Caki2 (cell line): ENCODE results near the gene NEK7. TPM values are rescaled to one million over a fixed set of nuclear protein-coding genes. Genes with fewer than 3 reads are reported as not detected.

ENCODE experiments used
- DNase-seq: peaks from one replicate; pipeline ENCODE4 v3.0.0-alpha.2; 2015; ENCODE audit warnings: low read depth
- in situ Hi-C: cut with HindIII; loops from 2 replicates; pipeline ENCODE4 v1.10.0; 2016; ENCODE audit warnings: low sequenced_read_pairs, low pct_unique_long_range_greater_than_20kb, mixed read lengths
- total RNA-seq: library from RNA; depleted of rRNA; stranded (reverse); fragments of >200 nt; shearing (Covaris generic); gene quantifications from 2 replicates; pipeline ENCODE4 v1.2.3, GENCODE V29; 2014; ENCODE audit warnings: low replicate concordance

Gene NEK7
- total RNA-seq, 1 experiment from 2014 or later = 37.2 TPM

GRCh38 chr1:198265073-198265661, 108.4 kb downstream of the NEK7 start:
- DNase-seq = no peak
- in situ Hi-C loops = no loop called here

- in situ Hi-C loops = no loop called here
These were observed 110.3 kb downstream of the NEK7 start for GRCh38 chr1:198267056-198267455.

GRCh38 chr1:198267921-198268320, 111.1 kb downstream of the NEK7 start:
- in situ Hi-C loops = no loop called here
- DNase-seq = no peak

More at GRCh38 chr1:198267056-198267455, 110.3 kb downstream of the NEK7 start:
- DNase-seq = no peak

DNA sequence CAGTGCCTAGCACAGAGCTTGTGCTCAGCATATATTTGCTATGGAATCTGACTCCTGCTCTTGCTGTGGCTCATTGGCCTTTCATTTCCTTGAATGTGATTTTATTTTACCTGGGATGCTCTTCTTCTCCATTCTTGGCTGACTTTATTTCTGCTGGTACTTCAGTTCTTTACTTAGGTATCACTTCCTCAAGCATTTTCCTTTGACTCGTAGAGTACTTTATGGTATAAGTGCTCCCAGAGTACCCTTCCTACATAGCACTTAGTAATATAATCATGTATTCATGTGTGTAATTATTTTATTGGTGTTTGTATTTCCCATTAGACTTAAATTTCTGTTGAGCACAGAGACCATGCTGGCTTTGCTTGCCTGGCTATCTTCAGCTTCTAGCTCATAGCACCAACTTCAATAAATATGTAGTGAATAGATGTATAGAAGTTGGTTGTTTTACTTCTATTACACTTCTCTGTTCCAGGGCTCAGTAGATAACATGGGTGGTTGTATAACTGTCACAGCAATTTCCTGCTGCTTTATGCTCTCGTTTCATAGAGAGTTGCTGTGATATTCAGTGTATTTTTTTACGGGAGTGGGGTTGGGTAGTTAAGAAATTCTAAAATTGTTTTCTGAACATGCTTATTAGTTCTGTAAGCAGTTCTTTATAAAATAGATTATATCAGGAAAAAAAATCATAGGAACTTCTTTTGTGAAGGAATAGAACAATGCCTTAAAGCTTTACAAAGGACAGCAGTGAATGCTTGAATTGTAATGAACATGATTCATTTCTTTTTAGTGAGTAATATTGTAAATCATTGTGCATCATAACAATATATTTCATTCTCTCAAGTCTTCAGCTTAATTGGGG, 112.2 kb downstream of the NEK7 start:
- no peak for DNase-seq
- in situ Hi-C loops = no loop called here

DNA sequence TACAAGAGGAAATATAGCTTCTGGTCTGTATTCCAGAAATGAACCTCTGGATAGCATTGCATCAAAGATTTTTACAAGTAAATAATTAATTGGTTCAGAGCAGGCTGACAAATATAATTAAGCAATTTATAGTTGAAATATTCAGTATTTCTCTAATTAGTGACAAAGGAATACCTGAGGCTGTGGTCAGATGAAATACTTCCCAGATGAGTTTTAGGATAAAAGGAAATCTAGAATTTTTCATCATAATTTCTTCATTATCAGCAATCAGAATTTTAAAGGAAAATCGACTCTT, 112.8 kb downstream of the NEK7 start:
- DNase-seq = no peak
- in situ Hi-C loops = no loop called here

- in situ Hi-C loops = no loop called here
- no peak for DNase-seq
These were observed 113.6 kb downstream of the NEK7 start for GRCh38 chr1:198270273-198270828.

- DNase-seq = no peak
- in situ Hi-C loops = no loop called here
These were observed 114.7 kb downstream of the NEK7 start for GRCh38 chr1:198271467-198271866.

DNA sequence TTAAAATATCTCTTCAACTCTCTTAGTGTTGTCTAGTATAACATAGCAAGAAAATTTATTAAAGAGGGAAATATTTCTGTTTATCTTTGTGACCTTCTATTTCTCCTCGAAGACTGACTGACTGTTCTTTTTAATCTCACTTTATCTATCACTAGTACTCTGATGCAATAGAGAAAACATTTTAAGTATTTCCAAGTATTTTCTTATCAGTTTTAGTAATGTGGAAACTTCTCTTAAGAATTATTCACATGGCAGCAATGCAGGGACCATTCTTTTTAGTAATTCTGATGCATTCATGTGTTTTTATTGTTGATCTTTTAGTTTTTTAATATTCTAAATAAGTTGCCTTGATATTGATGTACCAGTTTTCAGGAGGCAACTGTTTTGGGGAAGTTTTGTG, 115.7 kb downstream of the NEK7 start:
- in situ Hi-C loops = no loop called here
- DNase-seq = no peak

DNA sequence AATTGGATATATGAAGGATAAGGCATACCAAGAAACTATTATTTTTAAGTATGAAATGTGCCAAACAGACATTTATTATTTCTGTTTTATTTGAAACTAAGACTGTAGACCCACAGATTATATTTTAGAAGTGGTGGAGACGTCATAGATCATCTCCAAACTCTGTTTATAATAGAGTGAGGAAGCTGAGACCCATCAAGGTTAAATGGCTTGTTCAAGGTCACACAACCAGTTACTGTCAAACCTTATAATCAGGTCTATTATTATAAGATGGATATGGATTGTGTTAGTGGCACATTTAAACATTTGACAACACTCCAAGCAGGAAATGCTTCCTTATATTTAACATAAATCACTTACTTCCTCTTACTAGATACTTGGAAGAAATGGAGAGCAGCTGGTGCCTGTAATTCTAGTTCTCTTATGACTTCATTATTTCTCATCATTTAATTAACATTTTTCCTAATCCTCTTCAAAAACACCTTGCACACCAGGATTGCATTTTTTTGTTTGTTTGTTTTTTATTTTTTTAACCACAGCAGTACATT, 117.0 kb downstream of the NEK7 start:
- in situ Hi-C loops = no loop called here
- DNase-seq = no peak

- in situ Hi-C loops = no loop called here
- DNase-seq = no peak
These were observed 118.8 kb downstream of the NEK7 start for GRCh38 chr1:198275597-198275996.

- in situ Hi-C loops = no loop called here
- no peak for DNase-seq
These were observed 119.4 kb downstream of the NEK7 start for GRCh38 chr1:198276241-198276640.

DNA sequence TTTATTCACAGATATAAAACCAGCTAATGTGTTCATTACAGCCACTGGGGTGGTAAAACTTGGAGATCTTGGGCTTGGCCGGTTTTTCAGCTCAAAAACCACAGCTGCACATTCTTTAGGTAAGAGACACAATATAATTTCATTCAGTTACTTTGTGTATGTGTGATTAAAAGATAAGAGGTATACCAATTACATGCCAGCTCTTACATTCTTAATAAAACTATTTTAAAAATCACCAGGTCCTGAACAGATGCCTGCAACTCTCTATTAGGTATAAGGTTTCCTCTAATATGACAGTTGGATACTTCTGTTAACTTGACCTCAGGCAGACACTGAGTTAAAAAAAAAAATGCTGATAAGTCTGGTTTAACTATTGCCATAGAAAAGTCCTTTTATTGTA, 122.1 kb downstream of the NEK7 start:
- no peak for DNase-seq
- in situ Hi-C loops = no loop called here

DNA sequence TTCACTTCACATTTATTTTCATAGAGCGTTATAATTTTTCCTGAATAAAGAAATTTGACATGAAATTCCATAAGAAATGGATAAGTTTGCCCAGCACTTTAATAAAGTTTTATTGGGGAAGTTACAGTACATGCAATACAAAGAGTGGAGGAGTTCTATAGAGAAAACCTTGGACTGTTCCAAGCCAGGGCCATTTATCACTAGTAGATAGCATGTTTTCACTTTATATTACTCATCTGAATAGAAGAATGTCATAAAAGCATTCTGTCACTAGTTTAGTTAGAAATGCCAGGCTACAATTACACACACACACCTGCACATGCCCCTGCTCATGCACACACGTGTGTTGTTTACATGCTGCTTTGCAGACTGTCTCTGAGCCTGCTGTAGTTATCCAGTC, 123.3 kb downstream of the NEK7 start:
- in situ Hi-C loops = no loop called here
- no peak for DNase-seq

GRCh38 chr1:198281911-198282310, 125.1 kb downstream of the NEK7 start:
- no peak for DNase-seq
- in situ Hi-C loops = no loop called here

DNA sequence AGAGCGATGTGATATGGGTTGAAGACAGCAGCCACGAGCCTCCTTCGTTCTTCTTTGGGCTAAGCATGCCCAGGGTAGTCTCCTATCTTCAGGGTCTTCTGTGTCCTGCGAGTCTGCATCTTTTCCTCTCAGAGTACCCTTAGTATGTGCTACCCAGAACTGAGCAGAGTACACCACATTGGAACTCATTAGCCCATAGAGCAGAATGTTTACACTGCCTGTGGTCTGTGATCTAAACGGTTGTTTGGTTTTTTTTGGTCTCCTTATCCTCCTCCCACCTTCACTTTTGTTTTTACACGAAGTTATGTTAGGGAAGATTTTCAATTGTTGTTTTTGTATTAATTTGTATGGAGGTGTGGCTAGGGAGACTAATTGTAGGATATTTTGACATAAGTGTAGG, 126.4 kb downstream of the NEK7 start:
- in situ Hi-C loops = no loop called here
- DNase-seq = no peak

DNA sequence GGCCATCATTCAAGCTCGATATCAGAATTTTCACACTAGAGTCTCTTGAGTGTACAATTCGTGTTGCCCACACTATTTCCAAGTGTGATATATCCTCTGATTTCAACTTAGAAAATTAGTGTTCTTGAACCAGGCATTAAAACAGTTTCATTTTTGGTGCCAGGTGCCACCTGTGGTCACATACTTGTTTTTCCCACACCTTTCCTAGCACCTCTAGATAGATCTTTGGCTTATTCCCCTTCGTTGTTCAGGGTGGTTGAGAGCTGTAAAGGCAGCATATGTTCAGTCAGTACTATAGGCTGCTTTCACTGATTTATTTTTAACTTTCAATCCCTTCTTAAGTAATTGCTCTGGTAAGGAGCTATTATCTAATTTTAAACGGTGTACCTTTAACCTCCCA, 131.1 kb downstream of the NEK7 start:
- in situ Hi-C loops = no loop called here
- no peak for DNase-seq

DNA sequence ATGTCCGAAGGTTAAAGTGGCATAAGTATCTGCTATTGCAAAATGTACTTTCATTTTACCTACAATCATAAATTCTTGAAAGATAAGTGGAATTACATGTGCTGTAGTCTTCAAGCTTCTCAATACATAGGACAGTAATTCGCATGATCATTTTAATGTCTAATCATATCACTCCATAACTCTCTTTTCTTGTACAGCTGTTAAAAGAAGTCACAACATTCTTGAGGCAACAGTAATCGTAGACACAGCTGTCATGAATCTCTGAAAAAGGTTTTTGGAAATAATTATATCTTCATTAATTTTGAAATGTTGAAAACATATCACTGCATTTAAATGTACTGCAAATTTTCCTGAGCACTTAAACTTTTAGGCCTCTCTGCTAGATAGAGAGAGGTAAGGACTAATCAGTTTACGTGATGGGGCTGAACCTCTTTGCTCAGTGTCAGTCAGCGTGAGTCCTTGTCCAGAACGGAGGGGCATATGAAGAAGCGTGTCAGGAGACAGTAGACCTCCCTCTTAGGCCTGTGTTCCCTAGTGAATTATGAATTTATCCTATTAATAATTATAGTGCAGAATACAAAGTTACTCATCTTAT, 133.4 kb downstream of the NEK7 start:
- in situ Hi-C loops = no loop called here
- no peak for DNase-seq

DNA sequence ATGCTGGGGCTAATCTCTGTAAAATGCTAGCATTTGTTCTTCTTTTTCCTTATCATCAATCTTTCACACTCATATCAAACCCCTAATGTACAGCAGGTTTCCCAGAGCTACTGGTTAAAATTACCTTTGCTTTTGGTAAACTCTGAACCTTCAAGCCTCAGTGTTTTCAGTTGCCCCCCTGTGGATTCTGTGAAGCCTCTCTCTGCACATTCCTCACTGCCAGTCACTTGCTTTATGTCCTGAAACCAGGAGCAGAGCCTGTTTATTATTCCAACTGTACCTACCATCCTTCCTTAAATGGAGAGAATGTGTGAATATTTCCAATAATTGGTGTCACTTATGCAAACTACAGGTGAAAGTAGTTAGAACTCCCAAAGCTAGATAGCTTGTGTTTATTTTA, 134.2 kb downstream of the NEK7 start:
- DNase-seq = no peak
- in situ Hi-C loops = no loop called here

GRCh38 chr1:198291924-198292323, 135.1 kb downstream of the NEK7 start:
- DNase-seq = no peak
- in situ Hi-C loops = no loop called here
